ENCODE results near the gene XRCC4. TPM values are rescaled to one million over a fixed set of nuclear protein-coding genes. Genes with fewer than 3 reads are reported as not detected.

Gene XRCC4
- total and polyA plus RNA-seq, 9 of the 15 experiments (the other 6 are each of a cell fraction or from before 2014, with no cell fraction given): 13.6 to 61.6 (median 22.4) TPM

- DNase-seq (ENCODE audit: extremely low read depth in 1 of 4, low spot score in 3 of 4) (no peak), FAIRE-seq (no peak), ATAC-seq (no peak)
- H2AFZ ChIP-seq (ENCODE audit: low read depth, low read length): no peak overlapping the region
- H3K9me3 ChIP-seq (replicated peaks; ENCODE audit: control insufficient read depth, insufficient read depth, low read depth, low read length): no peaks in the 10 kb centered on the region
- H3K36me3 ChIP-seq (ENCODE audit: control insufficient read depth, insufficient read depth, low read length): peaks cover 60% of the 10 kb centered on the region; the same call in 2 of the 3 replicates
- peaks cover 0 to 4% of the 10 kb centered on the region in 2 experiments; a peak in 1 of 5 replicates for H3K4me1 ChIP-seq (replicated peaks in 1 of 2; ENCODE audit: control insufficient read depth in 2 of 2, insufficient read depth in 2 of 2, low read length in 2 of 2)
- peaks cover 4% of the 10 kb centered on the region; the same call in 1 of the 2 replicates for H4K20me1 ChIP-seq (replicated peaks; ENCODE audit: control insufficient read depth, insufficient read depth, low read length)
- POLR2A ChIA-PET: no interaction called here
- BruUV-seq (replicated peaks): no TSS peak
- CTCF ChIA-PET (ENCODE audit: low intra/inter-chr PET ratio): no interaction called here
- intact Hi-C loops (cut with micrococcal nuclease): no loop called here
- in situ Hi-C loops (cut with MboI): no loop called here
- H3K4me3 ChIP-seq: no peak overlapping the region
- WGBS (ENCODE audit: insufficient coverage, low coverage, missing lambda C conversion rate): 98% methylated on average over 2 of the region's 2 CpGs
- no peaks in the 10 kb centered on the region for H3K9me1 ChIP-seq (ENCODE audit: control insufficient read depth, insufficient read depth, low read length)
- no peak overlapping the region for H3K4me2 ChIP-seq (ENCODE audit: insufficient read depth, low read length)
- TF ChIP-seq RBM14 (IDR thresholded peaks at IDR 0.05; ENCODE audit: borderline replicate concordance, insufficient read depth, low read depth, low read length) (no peak), C11orf30 (IDR thresholded peaks at IDR 0.05; ENCODE audit: low read depth) (peak; percentile 10; the same call in 1 of the 2 replicates)
- H3K27ac ChIP-seq (ENCODE audit: extremely low read depth, low read depth, low read length): no peak overlapping the region
- peaks cover 99% of the 10 kb centered on the region for H3K79me2 ChIP-seq (ENCODE audit: control insufficient read depth, insufficient read depth, low read length)
- H3K27me3 ChIP-seq (ENCODE audit: control insufficient read depth in 2 of 2, insufficient read depth in 2 of 2, low read length in 2 of 2): no peaks in the 10 kb centered on the region
- no peak overlapping the region for H3K9ac ChIP-seq (ENCODE audit: insufficient read depth in 1 of 2, low read depth in 2 of 2, low read length in 2 of 2)
Observed at GRCh38 chr5:83071286-83072051, 5.9 kb upstream of the XRCC4 start.

- no peaks in the 10 kb centered on the region for H3K27me3 ChIP-seq (ENCODE audit: control insufficient read depth in 2 of 2, insufficient read depth in 2 of 2, low read length in 2 of 2)
- H3K9me3 ChIP-seq (replicated peaks; ENCODE audit: control insufficient read depth, insufficient read depth, low read depth, low read length): no peaks in the 10 kb centered on the region
- no peak overlapping the region for H3K27ac ChIP-seq (ENCODE audit: extremely low read depth, low read depth, low read length)
- no peaks in the 10 kb centered on the region for H3K4me1 ChIP-seq (replicated peaks in 1 of 2; ENCODE audit: control insufficient read depth in 2 of 2, insufficient read depth in 2 of 2, low read length in 2 of 2)
- no peak overlapping the region for H3K9ac ChIP-seq (ENCODE audit: insufficient read depth in 1 of 2, low read depth in 2 of 2, low read length in 2 of 2)
- TF ChIP-seq DACH1 (IDR thresholded peaks at IDR 0.05; ENCODE audit: partially characterized antibody): no peak
- H3K4me3 ChIP-seq: no peak overlapping the region
- ChIA-PET CTCF (ENCODE audit: low intra/inter-chr PET ratio) (no interaction called here), POLR2A (interaction anchor here (1.5 kb wide), 1 partner anchor 18 kb away, joined by 3 read pairs; no protein-coding TSS in a partner anchor)
- H3K36me3 ChIP-seq (ENCODE audit: control insufficient read depth, insufficient read depth, low read length): peaks cover 60% of the 10 kb centered on the region; the same call in 2 of the 3 replicates
- ATAC-seq (no peak), FAIRE-seq (no peak), DNase-seq (ENCODE audit: extremely low read depth in 1 of 4, low spot score in 3 of 4) (no peak)
- no peaks in the 10 kb centered on the region for H3K9me1 ChIP-seq (ENCODE audit: control insufficient read depth, insufficient read depth, low read length)
- BruUV-seq (replicated peaks): no TSS peak
- WGBS (ENCODE audit: insufficient coverage, low coverage, missing lambda C conversion rate): 85% methylated on average over 6 of the region's 6 CpGs
- in situ Hi-C loops (cut with MboI): no loop called here
- H2AFZ ChIP-seq (ENCODE audit: low read depth, low read length): no peak overlapping the region
- H3K4me2 ChIP-seq (ENCODE audit: insufficient read depth, low read length): no peak overlapping the region
- peaks cover 97% of the 10 kb centered on the region for H3K79me2 ChIP-seq (ENCODE audit: control insufficient read depth, insufficient read depth, low read length)
- intact Hi-C loops (cut with micrococcal nuclease): no loop called here
- H4K20me1 ChIP-seq (replicated peaks; ENCODE audit: control insufficient read depth, insufficient read depth, low read length): peaks cover 4% of the 10 kb centered on the region; the same call in 1 of the 2 replicates
Observed at GRCh38 chr5:83072966-83073365, 4.4 kb upstream of the XRCC4 start.
